ENCODE data around the gene SLC17A7. TPM values are rescaled to one million over a fixed set of nuclear protein-coding genes. Genes with fewer than 3 reads are reported as not detected.
A peak's percentile ranks its signal among the peaks of the same experiment; 100 is the strongest.

SLC17A7 gene
- total and polyA plus RNA-seq, 2 of the 13 experiments (the other 11 are each of a cell fraction or from before 2014, with no cell fraction given): 0.32 TPM; not detected in 1

GRCh38 chr19:49473868-49474541 is 32.7 kb upstream of the SLC17A7 start, which contains the start of gene FLT3LG (continued):
- TF ChIP-seq KIAA2018 (CRISPR knock-in tag; IDR thresholded peaks at IDR 0.05; ENCODE audit: borderline replicate concordance): no peak
- no peak for TF ChIP-seq ZFP90 (CRISPR knock-in tag; IDR thresholded peaks at IDR 0.05; ENCODE audit: borderline replicate concordance)
- TF ChIP-seq EED (CRISPR knock-in tag; IDR thresholded peaks at IDR 0.05): no peak
- no peak for TF ChIP-seq ZNF891 (CRISPR knock-in tag; IDR thresholded peaks at IDR 0.05)
- TF ChIP-seq MTA1 (CRISPR knock-in tag; IDR thresholded peaks at IDR 0.05; ENCODE audit: borderline replicate concordance): no peak
- TF ChIP-seq ZNF574 (CRISPR knock-in tag; IDR thresholded peaks at IDR 0.05): peak; percentile 85
- TF ChIP-seq SNAI1 (CRISPR knock-in tag; IDR thresholded peaks at IDR 0.05; ENCODE audit: borderline replicate concordance): no peak
- no peak for TF ChIP-seq RELA (CRISPR knock-in tag; IDR thresholded peaks at IDR 0.05)
- no peak for TF ChIP-seq CREBL2 (CRISPR knock-in tag; IDR thresholded peaks at IDR 0.05; ENCODE audit: borderline replicate concordance)
- TF ChIP-seq MBD4 (IDR thresholded peaks at IDR 0.05; ENCODE audit: borderline replicate concordance, low read length): no peak
- TF ChIP-seq ZNF280D (CRISPR knock-in tag; IDR thresholded peaks at IDR 0.05): no peak
- TF ChIP-seq SMARCC2 (IDR thresholded peaks at IDR 0.05): no peak
- no peak for TF ChIP-seq NCOA2 (CRISPR knock-in tag; IDR thresholded peaks at IDR 0.05)
- no peak for TF ChIP-seq KDM4B (CRISPR knock-in tag; IDR thresholded peaks at IDR 0.05)
